Tibial nerve (tissue), 4 donors: ENCODE data around the gene CIZ1.
"Not testable (repeated sequence)": the region's sequence is repeated elsewhere in the genome, so short reads cannot be mapped to it uniquely, and the experiment has no call there.

Experiments
- CTCF ChIP-seq, 5 experiments: fragments of 200-600 bp in 3 of 5; fragments of 450-650 bp in 2 of 5; sonication (generic) in 3 of 5; IDR thresholded peaks; one replicate each; pipeline ENCODE4 v1.5.1; 2016 to 2019; ENCODE audit warnings: antibody characterized with exemption in 5 of 5, mild to moderate bottlenecking in 3 of 5, moderate library complexity in 2 of 5
- EP300 ChIP-seq, 2 donors: sonication (generic); formaldehyde crosslinking; IDR thresholded peaks; one replicate each; pipeline ENCODE4 v1.6.1; 2017; ENCODE audit warnings: antibody characterized with exemption in 2 of 2, mild to moderate bottlenecking in 1 of 2
- POLR2A ChIP-seq, 2 donors: fragments of 450-650 bp; IDR thresholded peaks; one replicate each; pipeline ENCODE4 v1.6.1; 2017; ENCODE audit warnings: antibody characterized with exemption in 2 of 2, mild to moderate bottlenecking in 2 of 2, moderate library complexity in 2 of 2

DNA sequence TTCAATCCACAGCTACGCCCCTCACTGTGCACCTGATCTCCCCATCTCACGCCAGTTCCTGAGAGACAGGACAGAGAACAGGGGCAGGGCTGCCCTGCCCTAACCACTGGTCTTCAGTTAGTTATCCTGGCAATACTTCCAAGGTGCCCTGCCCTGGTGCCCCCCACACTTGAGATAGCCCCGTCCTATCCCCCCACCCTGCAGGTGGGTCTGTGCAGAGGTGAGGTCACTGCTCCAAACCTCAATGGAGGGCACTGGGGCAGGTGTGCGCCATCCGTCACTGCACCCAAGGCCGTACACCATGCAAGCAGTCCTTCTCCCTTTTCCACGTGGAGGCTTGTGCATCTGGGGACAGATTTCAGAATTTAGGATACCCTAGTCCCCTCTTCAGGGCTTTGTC, 60.7 kb downstream of the CIZ1 start:
- not testable (repeated sequence) for TF ChIP-seq CTCF, POLR2A, EP300 (IDR thresholded peaks at IDR 0.05)
